ENCODE data around the gene ALPL.

ALPL gene

GRCh38 chr1:21618561-21619374 lies 109.5 kb downstream of the ALPL start:
- peak; percentile 17 for DNase-seq (ENCODE audit: low spot score)

- DNase-seq (ENCODE audit: low spot score) = no peak
Observed at GRCh38 chr1:21619375-21619947, 110.2 kb downstream of the ALPL start.

GRCh38 chr1:21620011-21620410 lies 110.8 kb downstream of the ALPL start:
- DNase-seq (ENCODE audit: low spot score) = no peak

- no peak for DNase-seq (ENCODE audit: low spot score)
Observed at GRCh38 chr1:21620496-21620895, 111.3 kb downstream of the ALPL start.

GRCh38 chr1:21621051-21621450 lies 111.8 kb downstream of the ALPL start:
- DNase-seq (ENCODE audit: low spot score) = no peak

GRCh38 chr1:21621761-21622436 lies 112.7 kb downstream of the ALPL start:
- no peak for DNase-seq (ENCODE audit: low spot score)

- no peak for DNase-seq (ENCODE audit: low spot score)
Observed at GRCh38 chr1:21622466-21623315, 113.5 kb downstream of the ALPL start.

GRCh38 chr1:21623410-21623961 lies 114.3 kb downstream of the ALPL start:
- DNase-seq (ENCODE audit: low spot score) = no peak

- DNase-seq (ENCODE audit: low spot score) = no peak
Observed at GRCh38 chr1:21624571-21625389, 115.6 kb downstream of the ALPL start.

GRCh38 chr1:21625390-21626190 lies 116.4 kb downstream of the ALPL start:
- no peak for DNase-seq (ENCODE audit: low spot score)

- DNase-seq (ENCODE audit: low spot score) = no peak
Observed at GRCh38 chr1:21626921-21627339, 117.7 kb downstream of the ALPL start.

All from SK-N-DZ (cell line).